ENCODE measurements around the gene KCNJ9.

Gene KCNJ9

DNA sequence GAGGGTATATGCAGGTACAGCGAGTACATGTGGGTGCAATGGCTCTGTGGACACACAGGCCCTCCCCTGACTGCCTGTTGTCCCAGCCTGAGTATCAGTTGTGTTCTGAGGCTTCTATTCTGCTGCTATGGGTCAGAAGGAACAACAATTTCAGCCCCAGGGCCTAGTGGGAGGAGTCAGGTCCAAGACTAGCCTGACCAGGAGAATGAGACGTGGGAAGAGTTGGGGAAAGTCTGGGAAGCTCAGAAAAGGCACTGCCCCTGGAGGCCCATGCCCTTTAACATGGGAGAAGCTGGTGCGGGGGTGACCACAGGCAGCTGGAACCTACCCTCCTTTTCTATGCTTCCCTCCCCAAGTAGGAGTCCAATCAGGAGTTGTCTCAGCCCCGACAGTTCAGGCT lies 9.4 kb downstream of the KCNJ9 start:
- TF ChIP-seq, protein P1, sequence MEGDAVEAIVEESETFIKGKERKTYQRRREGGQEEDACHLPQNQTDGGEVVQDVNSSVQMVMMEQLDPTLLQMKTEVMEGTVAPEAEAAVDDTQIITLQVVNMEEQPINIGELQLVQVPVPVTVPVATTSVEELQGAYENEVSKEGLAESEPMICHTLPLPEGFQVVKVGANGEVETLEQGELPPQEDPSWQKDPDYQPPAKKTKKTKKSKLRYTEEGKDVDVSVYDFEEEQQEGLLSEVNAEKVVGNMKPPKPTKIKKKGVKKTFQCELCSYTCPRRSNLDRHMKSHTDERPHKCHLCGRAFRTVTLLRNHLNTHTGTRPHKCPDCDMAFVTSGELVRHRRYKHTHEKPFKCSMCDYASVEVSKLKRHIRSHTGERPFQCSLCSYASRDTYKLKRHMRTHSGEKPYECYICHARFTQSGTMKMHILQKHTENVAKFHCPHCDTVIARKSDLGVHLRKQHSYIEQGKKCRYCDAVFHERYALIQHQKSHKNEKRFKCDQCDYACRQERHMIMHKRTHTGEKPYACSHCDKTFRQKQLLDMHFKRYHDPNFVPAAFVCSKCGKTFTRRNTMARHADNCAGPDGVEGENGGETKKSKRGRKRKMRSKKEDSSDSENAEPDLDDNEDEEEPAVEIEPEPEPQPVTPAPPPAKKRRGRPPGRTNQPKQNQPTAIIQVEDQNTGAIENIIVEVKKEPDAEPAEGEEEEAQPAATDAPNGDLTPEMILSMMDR (IDR thresholded peaks at IDR 0.05; ENCODE audit: extremely low read depth, missing control alignments), result no peak
- no peak for DNase-seq (ENCODE audit: low spot score)

DNA sequence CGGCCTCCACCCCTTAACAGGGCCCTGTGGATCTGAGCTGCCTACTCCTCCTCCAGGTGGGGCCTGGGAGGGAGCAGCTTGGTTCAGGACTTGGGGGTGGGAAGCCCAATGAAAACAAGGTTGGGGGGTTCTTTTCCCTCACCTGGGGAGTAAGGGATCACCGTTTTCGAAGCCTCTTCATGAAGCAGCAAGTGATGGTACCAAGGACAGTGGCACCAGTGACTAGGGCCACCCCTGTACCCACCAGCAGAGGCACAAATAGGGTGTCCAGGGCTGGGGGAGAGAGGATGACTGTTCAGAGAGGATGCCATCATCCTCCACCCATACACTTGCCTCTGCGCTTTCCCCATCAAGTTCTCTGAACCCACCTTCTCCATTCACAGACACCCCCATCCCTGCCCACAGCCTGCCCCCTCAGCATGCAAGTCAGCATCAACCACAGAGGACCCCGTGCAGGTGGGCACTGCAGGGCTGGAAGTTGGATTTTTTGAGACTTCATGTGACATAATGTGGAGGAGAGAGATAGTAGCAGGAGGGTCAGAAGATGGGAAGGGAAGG lies 10.4 kb downstream of the KCNJ9 start:
- TF ChIP-seq, protein P1 (IDR thresholded peaks at IDR 0.05; ENCODE audit: extremely low read depth, missing control alignments), result no peak
- no peak for DNase-seq (ENCODE audit: low spot score)

DNA sequence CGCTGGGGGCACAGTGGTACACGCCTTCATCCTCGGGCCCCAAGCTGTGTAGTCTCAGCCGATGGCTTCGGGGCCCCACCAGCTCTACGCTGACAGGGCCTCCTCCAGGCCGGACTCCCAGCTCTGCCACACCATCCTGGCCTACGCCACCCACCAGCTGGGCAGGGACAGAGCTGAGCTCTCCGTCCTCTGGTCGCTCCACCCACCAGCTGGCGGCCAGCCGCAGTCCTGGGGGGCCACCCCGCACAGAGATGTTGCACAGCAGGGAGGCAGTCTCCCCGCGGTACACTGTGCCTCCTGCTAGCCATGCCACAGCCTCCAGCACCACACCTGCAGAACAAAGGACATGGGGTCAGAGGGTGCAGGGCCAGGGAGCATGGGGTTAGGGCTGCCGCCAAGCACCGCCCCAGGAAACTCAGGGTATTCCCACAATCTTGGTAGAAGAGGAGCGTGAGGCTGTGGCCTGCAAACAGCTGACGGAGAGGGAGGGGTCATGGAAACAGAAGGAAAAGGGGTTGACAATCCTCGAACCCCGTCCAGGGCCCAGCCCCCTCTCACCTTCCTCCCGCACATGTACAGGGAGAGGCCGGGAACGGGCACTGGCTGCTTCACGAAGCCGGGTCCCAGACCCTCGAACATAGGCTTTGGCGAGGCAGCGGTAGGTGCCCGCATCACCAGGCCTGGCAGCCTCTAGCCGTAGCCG lies 11.2 kb downstream of the KCNJ9 start:
- TF ChIP-seq, protein P1 (IDR thresholded peaks at IDR 0.05; ENCODE audit: extremely low read depth, missing control alignments), result no peak
- DNase-seq (ENCODE audit: low spot score), result no peak

DNA sequence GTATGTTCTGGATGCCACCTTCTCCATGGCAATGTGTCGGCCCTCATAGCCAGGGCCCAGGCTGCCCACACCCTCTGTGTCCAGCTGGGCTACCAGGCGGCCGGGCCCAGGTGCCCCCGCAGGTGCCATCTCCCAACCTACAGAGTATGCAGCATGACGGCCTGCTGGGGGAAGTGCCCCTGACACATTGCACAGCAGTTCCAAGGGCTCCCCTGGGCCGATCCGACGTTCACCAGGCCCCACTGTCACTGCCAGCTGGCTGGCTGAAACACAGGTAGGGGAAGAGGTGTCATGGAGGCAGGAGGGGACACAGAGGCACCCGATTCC lies 11.7 kb downstream of the KCNJ9 start:
- DNase-seq (ENCODE audit: low spot score), result no peak
- TF ChIP-seq, protein P1 (IDR thresholded peaks at IDR 0.05; ENCODE audit: extremely low read depth, missing control alignments), result no peak

DNA sequence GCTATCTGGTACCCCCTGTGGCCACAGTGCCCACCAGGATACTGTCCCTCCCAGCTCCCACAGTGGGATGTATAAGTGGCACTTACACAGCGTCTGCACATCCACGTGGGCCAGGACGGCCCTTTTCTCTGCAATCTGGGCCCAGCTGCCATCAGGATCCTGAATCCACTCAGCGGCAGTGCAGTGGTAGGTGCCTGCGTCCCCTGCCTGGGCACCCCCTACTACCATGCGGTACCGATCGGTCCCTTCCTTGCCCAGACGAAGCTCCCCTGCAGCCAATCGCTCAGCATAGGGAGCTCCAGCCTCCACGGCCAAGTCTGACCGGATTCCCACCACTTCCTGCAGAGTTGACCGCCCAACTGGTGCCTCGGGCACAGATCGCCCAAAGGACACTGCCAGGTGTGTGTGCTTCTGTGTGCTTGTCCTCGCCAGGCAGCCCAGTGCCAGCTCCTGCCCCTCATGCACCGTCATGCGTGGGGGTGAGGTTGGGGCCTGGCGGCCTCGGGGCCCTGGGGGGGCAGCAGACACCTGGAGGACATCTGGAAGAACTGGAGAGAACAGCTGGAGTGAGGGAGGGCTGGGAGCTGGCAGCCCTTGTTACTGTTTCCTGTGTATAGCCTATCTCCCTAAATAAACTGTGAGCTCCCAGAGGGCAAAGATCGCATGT lies 12.4 kb downstream of the KCNJ9 start:
- TF ChIP-seq, protein P1 (IDR thresholded peaks at IDR 0.05; ENCODE audit: extremely low read depth, missing control alignments), result no peak
- DNase-seq (ENCODE audit: low spot score), result no peak

DNA sequence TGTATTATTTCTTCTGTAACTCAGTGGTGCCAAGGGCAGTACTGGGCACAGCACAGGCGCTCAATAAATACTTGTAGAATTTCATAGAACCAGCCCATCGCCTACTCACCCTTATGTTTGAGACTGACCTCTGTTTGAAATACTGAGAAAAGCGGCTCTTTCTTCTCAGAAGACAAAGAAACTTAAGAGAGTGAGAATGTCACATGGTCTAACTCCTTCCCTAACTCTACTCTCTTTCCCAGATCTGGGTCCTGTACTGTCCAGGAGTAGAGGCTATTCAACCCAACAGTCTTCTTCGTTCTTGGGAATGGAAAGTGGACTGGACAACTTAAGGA lies 12.9 kb downstream of the KCNJ9 start:
- no peak for DNase-seq (ENCODE audit: low spot score)
- TF ChIP-seq, protein P1 (IDR thresholded peaks at IDR 0.05; ENCODE audit: extremely low read depth, missing control alignments), result no peak

DNA sequence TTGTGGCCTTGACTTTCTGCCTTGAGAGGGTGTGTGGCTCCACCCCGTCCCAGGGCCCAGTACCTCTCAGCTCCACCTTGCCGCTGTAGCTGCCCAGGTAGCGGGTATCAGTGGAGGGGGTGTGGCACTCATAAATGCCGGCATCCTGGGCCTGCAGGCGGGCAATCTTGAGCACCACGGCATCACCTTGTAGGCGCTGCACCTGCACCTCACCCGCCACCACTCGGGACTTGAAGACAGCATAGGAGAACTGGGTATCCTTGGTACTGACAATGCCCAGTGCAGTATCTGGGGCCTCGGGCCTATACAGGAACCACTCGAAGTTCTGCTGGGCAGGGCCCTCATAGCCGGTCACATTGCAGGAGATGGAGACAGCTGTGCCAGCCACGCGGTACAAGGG lies 13.5 kb downstream of the KCNJ9 start:
- DNase-seq (ENCODE audit: low spot score), result no peak
- TF ChIP-seq, protein P1 (IDR thresholded peaks at IDR 0.05; ENCODE audit: extremely low read depth, missing control alignments), result no peak
